Measurements from ENCODE around the gene REV3L. TPM values are rescaled to one million over a fixed set of nuclear protein-coding genes. Genes with fewer than 3 reads are reported as not detected.
"Not testable (repeated sequence)": the region's sequence is repeated elsewhere in the genome, so short reads cannot be mapped to it uniquely, and the experiment has no call there.

REV3L gene
- total and polyA plus RNA-seq, 7 experiments from 2014 or later: 8.6 to 31.8 (median 19.9) TPM

DNA sequence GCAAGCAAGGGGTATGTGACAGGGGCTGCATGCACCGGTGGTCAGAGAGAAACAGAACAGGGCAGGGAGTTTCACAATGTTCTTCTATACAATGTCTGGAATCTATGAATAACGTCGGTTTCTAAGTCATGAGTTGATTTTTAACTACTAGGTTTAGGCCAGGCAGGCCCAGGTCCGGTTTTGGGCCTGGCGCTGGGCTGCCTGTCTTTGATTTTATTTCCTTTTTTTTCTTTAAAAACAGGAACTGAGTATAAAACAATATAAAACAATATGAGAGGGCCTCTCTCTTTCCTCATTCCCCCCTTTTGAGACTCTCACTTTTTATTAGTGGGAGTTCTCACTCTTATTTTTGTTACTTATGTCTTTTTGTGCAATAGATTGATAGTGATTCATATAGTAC, 198.7 kb downstream of the REV3L start:
- H3K27me3 ChIP-seq (ENCODE audit: control insufficient read depth in 2 of 2, insufficient read depth in 2 of 2, low read length in 2 of 2); POLR2A ChIA-PET; H3K9me3 ChIP-seq (ENCODE audit: control insufficient read depth in 2 of 3, low read length in 3 of 3); H3K4me3 Mint-ChIP-seq; H3K27me3 Mint-ChIP-seq; H3K4me1 ChIP-seq (ENCODE audit: control insufficient read depth in 2 of 2, insufficient read depth in 2 of 2, low read length in 2 of 2); H3K4me1 Mint-ChIP-seq; ATAC-seq; H3K27ac Mint-ChIP-seq; DNase-seq; intact Hi-C loops (cut with micrococcal nuclease); H3K27ac ChIP-seq (ENCODE audit: low read depth, low read length); H3K9me3 Mint-ChIP-seq; H3K4me3 ChIP-seq (ENCODE audit: low read length); CTCF ChIA-PET: not testable (repeated sequence)
- H3K36me3 Mint-ChIP-seq: peaks cover 8 to 61% (median 33%) of the 10 kb centered on the region in 5 donors
- H3K36me3 ChIP-seq (ENCODE audit: control insufficient read depth in 2 of 3, insufficient read depth in 3 of 3, low read length in 3 of 3): peaks cover 0 to 17% (median 0%) of the 10 kb centered on the region in 3 experiments

DNA sequence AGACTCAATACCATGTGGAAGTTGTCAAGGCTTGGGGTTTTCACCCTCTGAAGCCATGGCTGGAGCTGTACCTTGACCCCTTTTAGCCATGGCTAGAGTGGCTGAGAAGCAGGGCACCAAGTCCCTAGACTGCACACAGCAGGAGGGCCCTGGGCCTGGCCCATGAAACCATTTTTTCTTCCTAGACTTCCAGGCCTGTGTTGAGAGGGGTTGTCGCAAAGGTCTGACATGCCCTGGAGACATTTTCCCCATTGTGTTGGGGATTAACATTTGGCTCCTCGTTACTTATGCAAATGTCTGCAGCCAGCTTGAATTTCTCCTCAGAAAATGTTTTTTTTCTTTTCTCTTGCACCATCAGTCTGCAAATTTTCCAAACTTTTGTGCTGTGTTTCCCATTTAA, 199.3 kb downstream of the REV3L start:
- no peaks in the 10 kb centered on the region for H3K27me3 ChIP-seq (ENCODE audit: control insufficient read depth in 2 of 2, insufficient read depth in 2 of 2, low read length in 2 of 2)
- no peak overlapping the region for H3K4me3 Mint-ChIP-seq

DNA sequence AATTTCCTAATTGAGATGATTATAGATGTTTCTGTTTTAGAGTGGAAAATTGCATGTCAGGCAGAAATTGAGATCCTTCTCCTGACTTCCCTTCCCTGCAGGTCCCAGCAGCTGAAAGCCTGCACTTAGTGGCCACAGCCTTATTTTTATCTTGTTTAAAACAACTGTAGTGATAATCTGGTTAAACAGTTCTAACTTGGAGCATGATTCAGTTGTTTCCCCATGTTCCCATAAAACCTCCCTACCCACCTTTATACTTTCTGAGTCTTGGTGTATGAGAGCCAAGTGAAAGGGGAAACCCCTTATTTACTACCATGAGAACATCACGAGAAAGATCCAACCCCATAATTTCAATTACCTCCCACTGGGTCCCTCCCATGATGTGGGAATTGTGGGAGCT, 200.5 kb downstream of the REV3L start:
- no peak overlapping the region for H3K27ac Mint-ChIP-seq
- H3K36me3 Mint-ChIP-seq: peaks cover 19 to 76% (median 48%) of the 10 kb centered on the region in 5 donors
- no peak overlapping the region for H3K27ac ChIP-seq (ENCODE audit: low read depth, low read length)
- H3K9me3 ChIP-seq (ENCODE audit: control insufficient read depth in 2 of 3, low read length in 3 of 3): no peaks in the 10 kb centered on the region
- no peak overlapping the region for H3K4me3 Mint-ChIP-seq
- peaks cover 0 to 8% (median 1%) of the 10 kb centered on the region in 11 donors for H3K9me3 Mint-ChIP-seq
- ChIA-PET CTCF (no interaction called here), POLR2A (interaction anchor here (0.5 kb wide), 1 partner anchor 323 kb away, joined by 3 read pairs; no protein-coding TSS in a partner anchor)
- ATAC-seq (no peak), DNase-seq (no peak)
- peaks cover 0 to 6% (median 2%) of the 10 kb centered on the region in 7 donors for H3K4me1 Mint-ChIP-seq
- H3K27me3 ChIP-seq (ENCODE audit: control insufficient read depth in 2 of 2, insufficient read depth in 2 of 2, low read length in 2 of 2): no peaks in the 10 kb centered on the region
- intact Hi-C loops (cut with micrococcal nuclease): no loop called here
- no peak overlapping the region for H3K4me3 ChIP-seq (ENCODE audit: low read length)
- H3K4me1 ChIP-seq (ENCODE audit: control insufficient read depth in 2 of 2, insufficient read depth in 2 of 2, low read length in 2 of 2): no peaks in the 10 kb centered on the region
- H3K27me3 Mint-ChIP-seq: no peaks in the 10 kb centered on the region
- peaks cover 0 to 35% (median 0%) of the 10 kb centered on the region in 3 experiments for H3K36me3 ChIP-seq (ENCODE audit: control insufficient read depth in 2 of 3, insufficient read depth in 3 of 3, low read length in 3 of 3)

More for the DNA sequence above, 199.3 kb downstream of the REV3L start:
- no peak for DNase-seq
- Histone ChIP-seq H3K4me1 (ENCODE audit: control insufficient read depth in 2 of 2, insufficient read depth in 2 of 2, low read length in 2 of 2) (no peaks in the 10 kb centered on the region), H3K27ac (ENCODE audit: low read depth, low read length) (no peak overlapping the region), H3K4me3 (ENCODE audit: low read length) (no peak overlapping the region), H3K36me3 (ENCODE audit: control insufficient read depth in 2 of 3, insufficient read depth in 3 of 3, low read length in 3 of 3) (peaks cover 0 to 23% (median 0%) of the 10 kb centered on the region in 3 experiments), H3K9me3 (ENCODE audit: control insufficient read depth in 2 of 3, low read length in 3 of 3) (no peaks in the 10 kb centered on the region)
- peaks cover 0 to 6% (median under 1%) of the 10 kb centered on the region in 7 donors for H3K4me1 Mint-ChIP-seq
- H3K9me3 Mint-ChIP-seq: peaks cover 0 to under 1% (median 0%) of the 10 kb centered on the region in 11 donors
- ChIA-PET CTCF (no interaction called here), POLR2A (no interaction called here)
- no peak overlapping the region for H3K27ac Mint-ChIP-seq
- intact Hi-C loops (cut with micrococcal nuclease): no loop called here
- no peak for ATAC-seq
- H3K27me3 Mint-ChIP-seq: no peaks in the 10 kb centered on the region
- peaks cover 8 to 64% (median 38%) of the 10 kb centered on the region in 5 donors for H3K36me3 Mint-ChIP-seq

DNA sequence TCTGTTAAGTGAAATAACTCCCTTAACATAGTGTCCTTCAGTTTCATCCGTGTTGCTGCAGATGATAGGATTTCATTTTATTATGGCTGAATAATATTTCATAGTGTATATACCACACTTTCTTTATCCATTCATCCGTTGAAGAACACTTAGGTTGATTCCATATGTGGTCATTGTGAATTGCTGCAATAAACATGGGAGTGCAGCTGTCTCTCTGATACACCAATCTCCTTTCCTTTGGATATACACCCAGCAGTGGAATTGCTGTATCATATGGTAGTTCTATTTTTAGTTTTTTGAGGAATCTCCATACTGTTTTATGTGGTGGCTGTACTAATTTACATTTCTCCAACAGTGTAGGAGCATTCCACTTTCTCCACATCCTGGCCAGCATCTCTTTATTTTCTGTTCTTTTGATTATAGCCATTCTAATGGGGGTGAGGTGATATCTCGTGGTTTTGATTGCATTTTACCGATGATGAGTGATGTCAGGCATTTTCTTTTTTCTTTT, 202.5 kb downstream of the REV3L start:
- POLR2A ChIA-PET: no interaction called here
- peaks cover 0 to 11% (median 2%) of the 10 kb centered on the region in 7 donors for H3K4me1 Mint-ChIP-seq
- H3K9me3 ChIP-seq (ENCODE audit: control insufficient read depth in 2 of 3, low read length in 3 of 3): no peaks in the 10 kb centered on the region
- DNase-seq (no peak), ATAC-seq (no peak)
- peaks cover 0 to 15% (median 7%) of the 10 kb centered on the region in 11 donors for H3K9me3 Mint-ChIP-seq
- intact Hi-C loops (cut with micrococcal nuclease): no loop called here
- no peaks in the 10 kb centered on the region for H3K27me3 ChIP-seq (ENCODE audit: control insufficient read depth in 2 of 2, insufficient read depth in 2 of 2, low read length in 2 of 2)
- peaks cover 27 to 87% (median 66%) of the 10 kb centered on the region in 5 donors for H3K36me3 Mint-ChIP-seq
- H3K4me3 ChIP-seq (ENCODE audit: low read length): no peak overlapping the region
- no peak overlapping the region for H3K27ac Mint-ChIP-seq
- H3K27ac ChIP-seq (ENCODE audit: low read depth, low read length): no peak overlapping the region
- H3K4me3 Mint-ChIP-seq: no peak overlapping the region
- H3K4me1 ChIP-seq (ENCODE audit: control insufficient read depth in 2 of 2, insufficient read depth in 2 of 2, low read length in 2 of 2): no peaks in the 10 kb centered on the region
- no peaks in the 10 kb centered on the region for H3K27me3 Mint-ChIP-seq
- H3K36me3 ChIP-seq (ENCODE audit: control insufficient read depth in 2 of 3, insufficient read depth in 3 of 3, low read length in 3 of 3): peaks cover 5 to 54% (median 5%) of the 10 kb centered on the region in 3 experiments
- CTCF ChIA-PET: no interaction called here

DNA sequence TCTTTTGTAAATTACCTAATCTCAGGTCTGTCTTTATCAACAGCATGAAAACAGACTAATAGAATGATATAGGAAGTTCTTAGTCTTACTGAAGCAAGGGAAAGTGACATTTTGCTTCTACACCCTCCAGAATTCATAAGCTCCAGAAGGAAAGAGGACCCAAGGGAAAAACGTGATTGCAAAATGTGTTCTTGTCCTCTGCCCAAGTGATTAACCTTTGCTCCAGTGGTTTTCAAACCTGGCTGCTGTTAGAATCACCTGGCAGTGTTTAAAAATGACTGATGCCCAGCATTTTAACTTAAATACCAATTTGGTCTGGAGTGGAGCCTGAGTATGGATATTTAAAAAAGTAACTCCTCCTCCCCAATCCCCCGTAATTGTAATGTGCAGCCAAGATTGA, 204.3 kb downstream of the REV3L start:
- H3K36me3 ChIP-seq (ENCODE audit: control insufficient read depth in 2 of 3, insufficient read depth in 3 of 3, low read length in 3 of 3): peaks cover 12 to 71% (median 14%) of the 10 kb centered on the region in 3 experiments
- POLR2A ChIA-PET: no interaction called here
- Mint-ChIP-seq H3K9me3 (peaks cover 0 to 30% (median 20%) of the 10 kb centered on the region in 11 donors), H3K4me3 (no peak overlapping the region), H3K36me3 (peaks cover 34 to 89% (median 76%) of the 10 kb centered on the region in 5 donors), H3K4me1 (peaks cover 0 to 11% (median 2%) of the 10 kb centered on the region in 7 donors), H3K27ac (no peak overlapping the region), H3K27me3 (no peaks in the 10 kb centered on the region)
- no peak for DNase-seq
- ATAC-seq: no peak
- CTCF ChIA-PET: no interaction called here
- peaks cover 0 to 11% (median 10%) of the 10 kb centered on the region in 3 experiments for H3K9me3 ChIP-seq (ENCODE audit: control insufficient read depth in 2 of 3, low read length in 3 of 3)
- intact Hi-C loops (cut with micrococcal nuclease): no loop called here
- H3K4me1 ChIP-seq (ENCODE audit: control insufficient read depth in 2 of 2, insufficient read depth in 2 of 2, low read length in 2 of 2): no peaks in the 10 kb centered on the region
- H3K4me3 ChIP-seq (ENCODE audit: low read length): no peak overlapping the region
- no peaks in the 10 kb centered on the region for H3K27me3 ChIP-seq (ENCODE audit: control insufficient read depth in 2 of 2, insufficient read depth in 2 of 2, low read length in 2 of 2)
- H3K27ac ChIP-seq (ENCODE audit: low read depth, low read length): no peak overlapping the region

DNA sequence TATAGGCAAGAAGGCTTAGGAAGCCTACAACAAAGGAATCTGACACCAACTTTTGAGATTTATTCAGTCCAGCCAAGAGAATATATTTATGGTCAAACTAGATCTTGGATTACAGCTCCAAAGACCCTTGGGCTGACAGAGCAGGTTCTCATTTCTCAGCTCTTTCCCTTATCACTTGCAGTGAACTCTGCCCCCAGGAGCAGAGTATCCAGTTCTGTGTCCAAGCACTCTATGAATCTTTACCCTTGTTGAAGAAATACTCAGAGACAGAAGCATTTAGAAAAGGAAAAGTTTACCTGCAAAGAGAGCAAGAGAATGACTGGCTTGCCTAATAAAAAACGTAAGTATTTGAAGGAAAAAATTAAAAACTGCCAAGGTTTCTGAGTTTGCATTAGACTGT, 205.2 kb downstream of the REV3L start:
- Histone ChIP-seq H3K27me3 (ENCODE audit: control insufficient read depth in 2 of 2, insufficient read depth in 2 of 2, low read length in 2 of 2) (no peaks in the 10 kb centered on the region), H3K27ac (ENCODE audit: low read depth, low read length) (no peak overlapping the region), H3K9me3 (ENCODE audit: control insufficient read depth in 2 of 3, low read length in 3 of 3) (peaks cover 0 to 20% (median 10%) of the 10 kb centered on the region in 3 experiments), H3K4me3 (ENCODE audit: low read length) (no peak overlapping the region), H3K4me1 (ENCODE audit: control insufficient read depth in 2 of 2, insufficient read depth in 2 of 2, low read length in 2 of 2) (no peaks in the 10 kb centered on the region), H3K36me3 (ENCODE audit: control insufficient read depth in 2 of 3, insufficient read depth in 3 of 3, low read length in 3 of 3) (peaks cover 12 to 75% (median 14%) of the 10 kb centered on the region in 3 experiments)
- no peak for DNase-seq
- Mint-ChIP-seq H3K36me3 (peaks cover 34 to 91% (median 84%) of the 10 kb centered on the region in 5 donors), H3K27ac (no peak overlapping the region), H3K4me3 (no peak overlapping the region), H3K27me3 (no peaks in the 10 kb centered on the region), H3K4me1 (peaks cover 0 to 11% (median 2%) of the 10 kb centered on the region in 7 donors), H3K9me3 (peaks cover 0 to 39% (median 26%) of the 10 kb centered on the region in 11 donors)
- no peak for ATAC-seq
- CTCF ChIA-PET: no interaction called here
- POLR2A ChIA-PET: no interaction called here
- intact Hi-C loops (cut with micrococcal nuclease): no loop called here

DNA sequence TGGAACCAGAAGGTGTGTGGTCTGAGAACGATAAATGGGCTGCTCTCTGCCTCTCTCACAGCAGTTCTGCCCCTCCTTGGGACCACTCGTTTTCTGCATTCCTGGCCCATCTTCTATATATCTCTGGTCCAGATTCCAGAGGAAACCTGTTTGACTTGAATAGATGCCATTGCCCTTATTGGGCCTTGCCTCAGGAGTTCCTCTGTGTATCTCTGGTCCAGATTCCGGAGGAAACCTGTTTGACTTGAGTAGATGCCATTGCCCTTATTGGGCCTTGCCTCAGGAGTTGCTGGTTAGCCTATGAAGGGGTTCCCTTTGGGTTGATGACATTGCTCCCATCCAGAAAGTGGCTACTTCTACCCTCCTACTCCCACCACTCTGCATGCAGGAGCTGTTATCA, 206.3 kb downstream of the REV3L start:
- H3K4me1 ChIP-seq (ENCODE audit: control insufficient read depth in 2 of 2, insufficient read depth in 2 of 2, low read length in 2 of 2): no peaks in the 10 kb centered on the region
- peaks cover 0 to 11% (median 0%) of the 10 kb centered on the region in 7 donors for H3K4me1 Mint-ChIP-seq
- ChIA-PET POLR2A (interaction anchor here (0.8 kb wide), 1 partner anchor 12 kb away, joined by 3 read pairs; no protein-coding TSS in a partner anchor), CTCF (interaction anchor here (0.5 kb wide), 1 partner anchor 76 kb away, joined by 3 read pairs; no protein-coding TSS in a partner anchor)
- H3K27me3 ChIP-seq (ENCODE audit: control insufficient read depth in 2 of 2, insufficient read depth in 2 of 2, low read length in 2 of 2): no peaks in the 10 kb centered on the region
- H3K9me3 ChIP-seq (ENCODE audit: control insufficient read depth in 2 of 3, low read length in 3 of 3): peaks cover 0 to 20% (median 10%) of the 10 kb centered on the region in 3 experiments
- H3K4me3 Mint-ChIP-seq: no peak overlapping the region
- peaks cover 12 to 75% (median 14%) of the 10 kb centered on the region in 3 experiments for H3K36me3 ChIP-seq (ENCODE audit: control insufficient read depth in 2 of 3, insufficient read depth in 3 of 3, low read length in 3 of 3)
- ATAC-seq (no peak), DNase-seq (no peak)
- no peak overlapping the region for H3K27ac ChIP-seq (ENCODE audit: low read depth, low read length)
- no peaks in the 10 kb centered on the region for H3K27me3 Mint-ChIP-seq
- H3K36me3 Mint-ChIP-seq: peaks cover 34 to 85% (median 80%) of the 10 kb centered on the region in 5 donors
- H3K9me3 Mint-ChIP-seq: peaks cover 0 to 41% (median 26%) of the 10 kb centered on the region in 11 donors
- no peak overlapping the region for H3K27ac Mint-ChIP-seq
- intact Hi-C loops (cut with micrococcal nuclease): no loop called here
- no peak overlapping the region for H3K4me3 ChIP-seq (ENCODE audit: low read length)
